ENCODE measurements around the gene SPRY2.

- TF ChIP-seq EZH2phosphoT487 (IDR thresholded peaks at IDR 0.05; ENCODE audit: insufficient read depth, low read depth) (no peak), EZH2 (IDR thresholded peaks at IDR 0.05; ENCODE audit: insufficient read depth, poor library complexity, severe bottlenecking) (no peak)
Observed at GRCh38 chr13:80312967-80313366, 28.0 kb downstream of the SPRY2 start.
